MV-4-11 (cell line): ENCODE measurements around the gene RTL5.
"Not testable (repeated sequence)": the region's sequence is repeated elsewhere in the genome, so short reads cannot be mapped to it uniquely, and the experiment has no call there.

Experiments used
- DNase-seq: peaks from one replicate; lab custom pipeline; 2025; lab: John Stamatoyannopoulos, UW

Gene RTL5

GRCh38 chrX:72131317-72132294, at the start of gene RTL5:
TSS of gene RTL5 (minus strand) at chrX:72131915.
- DNase-seq = peak; percentile 65

DNA sequence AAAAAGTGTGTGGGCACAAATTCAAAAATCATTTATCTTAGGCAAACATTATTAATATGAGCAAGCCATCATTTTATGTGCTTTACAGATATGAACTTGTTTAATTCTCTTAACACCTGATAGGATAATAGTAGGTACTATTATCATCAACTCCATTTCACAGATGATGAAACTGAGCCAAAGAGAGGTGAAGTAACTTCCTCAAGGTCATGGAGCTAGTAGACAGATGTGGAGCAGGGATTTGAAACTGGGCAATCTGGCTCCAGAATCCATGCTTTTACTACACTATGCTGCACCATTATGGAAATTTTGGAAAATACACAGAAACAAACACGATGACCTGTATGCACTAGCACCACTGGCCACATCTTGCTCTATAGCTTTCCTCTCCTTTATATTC, 48.8 kb upstream of the RTL5 start:
- peak; percentile 5 for DNase-seq

DNA sequence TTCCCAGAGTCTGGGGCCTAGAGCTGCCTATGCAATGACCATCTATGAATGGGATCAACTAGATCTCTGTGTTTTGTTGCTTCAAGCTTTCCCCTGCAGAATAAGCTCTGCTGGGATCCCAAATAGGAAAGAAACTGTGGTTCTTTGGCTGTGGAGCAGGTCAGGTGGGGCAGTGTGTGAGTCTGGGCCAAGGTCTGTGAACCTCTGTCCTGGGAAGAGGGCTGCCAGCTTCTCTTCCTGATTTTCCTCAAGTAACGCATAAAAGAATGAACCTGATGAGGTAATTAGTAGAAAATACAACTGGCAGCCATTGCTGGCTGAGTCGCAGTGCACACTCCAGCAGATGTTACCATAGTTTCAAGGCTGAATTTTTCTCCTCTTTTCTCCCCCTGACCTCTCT, 45.3 kb upstream of the RTL5 start:
- no peak for DNase-seq

DNA sequence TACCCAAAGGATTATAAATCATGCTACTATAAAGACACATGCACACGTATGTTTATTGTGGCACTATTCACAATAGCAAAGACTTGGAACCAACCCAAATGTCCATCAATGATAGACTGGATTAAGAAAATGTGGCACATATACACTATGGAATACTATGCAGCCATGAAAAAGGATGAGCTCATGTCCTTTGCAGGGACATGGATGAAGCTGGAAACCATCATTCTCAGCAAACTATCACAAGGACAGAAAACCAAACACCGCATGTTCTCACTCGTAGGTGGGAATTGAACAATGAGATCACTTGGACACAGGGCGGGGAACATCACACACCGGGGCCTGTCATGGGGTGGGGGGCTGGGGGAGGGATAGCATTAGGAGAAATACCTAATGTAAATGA, 44.6 kb upstream of the RTL5 start:
- DNase-seq = not testable (repeated sequence)

DNA sequence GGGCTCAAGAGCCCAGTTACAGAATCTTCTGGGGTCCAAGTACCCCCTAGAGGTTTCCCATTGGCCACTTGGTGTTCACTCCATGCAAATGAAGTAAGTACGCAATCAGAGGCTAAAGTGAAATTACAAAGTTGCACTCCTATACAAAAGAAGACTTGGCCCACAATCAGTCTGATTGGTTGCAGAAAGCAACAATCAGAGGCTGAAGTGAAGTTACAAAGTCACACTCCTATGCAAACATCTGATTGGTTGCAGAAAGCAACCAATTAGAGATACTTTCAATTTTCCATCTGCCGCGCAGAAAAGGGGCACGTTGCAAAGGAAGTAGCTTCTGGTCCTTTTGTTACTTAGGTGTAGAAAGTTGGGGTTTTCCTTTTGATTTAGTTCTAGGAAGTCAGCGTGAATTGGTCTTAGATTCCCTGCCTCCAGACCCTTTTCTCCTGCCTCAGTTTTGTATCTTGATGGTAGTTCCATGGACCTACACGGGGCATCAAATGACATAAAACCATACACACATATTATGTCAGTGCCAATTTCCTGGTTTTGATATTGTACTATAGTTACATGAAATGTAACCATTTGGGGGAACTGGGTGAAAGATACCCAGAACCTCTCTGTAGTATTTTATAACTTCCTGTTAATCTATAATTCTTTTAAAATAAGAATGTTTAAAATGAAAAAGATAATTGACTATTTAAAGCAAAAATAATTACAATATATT, 37.5 kb upstream of the RTL5 start:
- no peak for DNase-seq

GRCh38 chrX:72165551-72165950, 33.8 kb upstream of the RTL5 start:
- DNase-seq = no peak

DNA sequence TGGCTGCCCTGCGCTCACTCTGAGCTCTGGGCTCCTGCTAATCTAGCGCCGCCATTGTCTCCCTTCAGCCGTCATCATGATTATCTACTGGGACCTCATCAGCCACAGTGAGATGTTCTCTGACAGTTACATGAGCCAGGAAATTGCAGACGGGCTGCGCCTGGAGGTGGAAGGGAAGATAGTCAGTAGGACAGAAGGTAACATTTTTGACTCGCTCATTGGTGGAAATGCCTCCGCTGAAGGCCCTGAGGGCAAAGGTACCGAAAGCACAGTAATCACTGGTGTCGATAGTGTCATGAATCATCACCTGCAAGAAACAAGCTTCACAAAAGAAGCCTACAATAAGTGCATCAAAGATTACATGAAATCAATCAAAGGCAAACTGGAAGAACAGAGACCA, 28.1 kb upstream of the RTL5 start:
- no peak for DNase-seq

- DNase-seq = no peak
Measured at GRCh38 chrX:72158773-72159172, 27.1 kb upstream of the RTL5 start.

DNA sequence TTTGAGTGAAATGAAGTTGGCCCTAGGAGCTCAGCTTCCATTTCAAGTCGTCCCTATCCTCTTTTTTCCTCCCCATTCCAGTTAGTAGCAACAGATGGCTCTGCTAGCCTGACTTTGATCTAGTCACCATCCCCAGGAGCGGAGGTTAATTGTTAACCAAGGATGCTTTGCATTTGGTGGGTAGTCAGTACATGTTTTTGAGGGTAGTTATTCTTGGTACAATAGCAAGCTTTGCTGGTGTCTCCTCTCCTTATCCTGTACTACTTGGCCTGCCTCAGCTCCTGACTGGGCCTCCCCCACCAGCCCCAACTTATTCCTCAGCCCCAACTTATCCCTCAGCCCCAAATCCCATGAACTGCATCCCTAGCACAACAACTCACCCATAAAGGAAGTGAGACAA, 14.8 kb upstream of the RTL5 start:
- no peak for DNase-seq

DNA sequence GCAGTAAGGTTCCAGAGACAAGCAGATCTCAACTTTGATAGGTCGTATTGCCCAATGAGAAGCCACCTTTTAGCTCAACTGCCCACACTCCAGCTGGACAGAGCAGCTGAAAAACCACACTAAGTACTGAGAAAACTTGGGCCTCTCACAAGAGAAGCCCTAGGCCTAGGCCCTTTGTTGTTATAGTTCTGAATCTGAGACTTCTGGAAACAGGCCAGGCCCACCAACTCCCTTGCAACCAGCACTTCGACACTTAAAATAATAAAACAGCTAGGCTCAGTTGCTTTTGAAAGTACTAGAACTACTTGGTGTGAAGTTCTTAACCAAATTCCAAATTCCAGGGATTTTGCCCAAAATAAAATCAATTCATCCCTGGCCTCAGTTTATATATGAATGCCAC, 13.5 kb upstream of the RTL5 start:
- DNase-seq = no peak

DNA sequence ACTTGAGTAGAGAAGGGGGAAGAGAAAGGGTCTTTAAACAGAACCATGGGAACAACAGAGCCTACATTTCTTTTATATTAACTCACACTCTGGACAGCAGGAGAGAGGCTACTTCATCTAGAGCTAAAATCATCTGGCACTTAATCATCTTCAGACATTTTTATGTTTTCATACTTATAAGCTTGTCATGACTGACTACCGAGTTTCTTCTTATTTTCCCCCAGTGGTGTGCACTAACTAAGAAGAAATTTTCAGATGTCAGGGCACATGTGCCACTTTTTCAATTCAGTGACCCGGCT, 11.8 kb upstream of the RTL5 start:
- DNase-seq = no peak

DNA sequence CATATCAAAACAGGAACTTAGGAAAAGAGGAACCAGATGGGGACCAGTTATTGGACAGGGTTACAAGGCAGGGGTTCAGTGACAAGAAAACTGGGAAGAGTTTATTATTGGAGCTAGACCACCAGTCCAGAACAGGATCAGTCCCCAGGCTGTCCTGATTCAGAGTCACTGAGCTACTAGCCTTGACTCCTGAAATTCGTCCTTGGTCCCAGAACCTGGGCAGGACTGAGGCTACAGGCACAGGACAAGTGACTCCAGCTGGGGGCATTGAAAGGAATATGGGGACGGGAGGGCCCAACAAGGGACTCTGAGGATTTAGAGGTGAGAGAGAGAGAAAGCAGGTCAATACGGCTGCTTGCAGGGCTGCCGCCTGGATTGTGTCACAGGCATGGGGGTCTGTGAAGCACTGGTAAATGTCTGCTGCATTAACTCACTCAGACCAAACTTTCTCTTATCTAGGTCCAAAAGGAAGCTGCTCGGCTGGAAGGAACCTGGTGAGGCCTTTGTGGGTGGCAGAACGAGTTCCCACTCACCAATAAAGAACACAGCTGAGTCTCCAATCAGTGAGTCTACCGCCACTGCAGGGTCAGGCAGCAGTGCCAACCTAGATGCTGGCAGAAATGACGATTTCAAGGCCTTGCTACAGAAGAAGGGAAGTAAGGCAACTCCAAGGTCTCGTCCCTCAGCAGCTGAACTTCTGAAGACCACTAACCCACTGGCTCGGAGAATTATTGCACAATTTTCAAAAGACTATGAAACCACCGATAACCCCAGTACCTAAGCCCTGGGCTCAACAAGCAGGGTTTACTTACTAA, 11.3 kb upstream of the RTL5 start:
- peak; percentile 80 for DNase-seq

DNA sequence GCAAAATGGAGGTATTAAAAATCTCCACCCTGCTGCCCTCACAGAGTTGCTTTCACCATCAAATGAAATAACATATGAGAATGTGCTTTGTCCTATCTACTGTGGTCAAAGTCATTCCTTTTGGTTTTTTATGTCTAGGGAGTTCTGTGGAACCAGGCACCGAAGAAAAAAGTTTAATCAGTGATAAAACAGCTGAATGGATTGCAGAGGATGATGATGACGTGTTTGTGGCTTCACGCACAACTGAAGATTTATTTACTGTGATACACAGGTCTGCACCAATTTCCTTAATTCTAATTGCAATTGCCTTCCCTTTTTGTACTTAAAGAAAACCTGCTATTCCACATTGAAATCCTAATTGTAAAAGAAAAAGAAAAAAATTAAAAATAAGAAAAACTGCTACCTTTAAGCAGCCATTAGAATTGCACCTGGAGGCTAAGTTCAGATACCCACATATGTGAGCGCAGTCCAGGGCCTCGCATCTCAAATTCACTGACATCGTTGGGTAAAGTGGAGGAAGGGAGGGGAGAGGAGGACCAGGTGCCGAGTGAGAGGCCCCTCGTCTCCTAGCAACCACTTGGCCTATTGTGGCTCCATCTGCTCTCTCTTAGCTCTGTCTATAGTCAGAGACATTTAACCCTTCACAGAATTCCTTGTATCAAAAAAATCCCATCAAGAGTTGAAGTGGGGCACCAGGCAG, 10.5 kb upstream of the RTL5 start:
- DNase-seq = peak; percentile 14

DNA sequence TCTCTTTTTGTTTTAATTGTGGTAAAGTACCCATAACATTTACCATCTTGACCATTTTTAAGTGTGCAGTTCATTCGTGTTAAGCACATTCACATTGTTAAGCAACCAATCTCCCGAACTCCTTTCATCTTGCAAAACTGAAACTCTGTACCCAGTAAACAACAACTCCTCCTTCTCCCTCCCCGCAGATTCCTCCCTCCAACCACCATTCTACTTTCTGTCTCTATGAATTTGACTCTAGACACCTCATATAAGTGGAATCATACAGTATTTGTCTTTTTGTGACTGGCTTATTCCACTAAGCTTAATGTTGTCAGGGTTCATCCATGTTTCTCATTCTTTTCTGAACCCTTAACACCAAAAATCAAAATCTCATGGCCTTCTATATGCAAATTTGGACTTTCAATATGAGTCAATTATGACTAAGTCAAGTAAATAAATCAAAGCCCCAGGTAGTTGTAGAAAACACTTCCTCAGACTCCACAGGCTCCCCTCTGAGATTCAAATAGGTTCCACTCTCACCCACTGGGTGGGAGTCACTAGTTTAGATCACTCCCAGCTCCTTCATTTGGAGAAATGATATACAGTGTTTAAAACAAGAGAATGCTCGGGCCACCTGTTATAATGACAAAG, 9.8 kb upstream of the RTL5 start:
- DNase-seq = peak; percentile 39

- DNase-seq = no peak
Measured at GRCh38 chrX:72139538-72139937, 7.8 kb upstream of the RTL5 start.

DNA sequence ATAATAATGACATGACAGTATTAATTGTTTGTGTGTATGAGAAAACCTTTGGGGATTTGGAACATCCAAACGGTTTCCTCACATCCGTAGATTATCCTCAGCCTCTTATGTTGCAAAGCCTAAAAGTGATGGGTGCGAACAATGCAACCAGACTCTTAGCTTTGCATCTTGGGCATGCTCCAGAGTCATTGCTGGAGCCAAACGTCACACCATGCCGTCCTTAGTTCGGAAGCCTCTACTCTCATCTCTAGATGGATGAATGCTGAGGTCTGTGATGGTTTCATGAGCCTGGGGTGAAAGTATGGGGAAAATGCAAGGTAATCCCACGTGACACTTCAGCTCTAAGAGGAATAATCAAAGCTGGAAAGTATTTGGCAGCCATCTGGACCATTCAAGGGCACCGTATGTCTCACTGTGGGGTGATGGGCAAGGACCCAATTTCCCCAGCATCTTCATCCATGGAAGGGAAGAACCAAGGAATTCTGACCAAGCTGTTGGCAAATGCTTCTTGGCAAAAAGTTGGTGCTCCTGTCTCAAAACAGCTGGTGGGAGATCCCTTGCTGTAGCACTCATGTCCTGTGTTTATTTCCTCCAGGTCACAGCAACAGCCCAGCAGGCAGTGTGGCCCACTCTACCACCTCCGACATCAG, 6.3 kb upstream of the RTL5 start:
- no peak for DNase-seq

- no peak for DNase-seq
Measured at GRCh38 chrX:72133851-72134546, 2.3 kb upstream of the RTL5 start.

- no peak for DNase-seq
Measured at GRCh38 chrX:72132456-72132855, 741 bp upstream of the RTL5 start.

GRCh38 chrX:72130762-72131250, 909 bp downstream of the RTL5 start:
- DNase-seq = no peak

- DNase-seq = peak; percentile 1
Measured at GRCh38 chrX:72130156-72130761, 1.5 kb downstream of the RTL5 start.
